HUES6 (cell line): ENCODE results near the gene PLA2G4F.

ENCODE experiments used
- H3K27ac ChIP-seq: 2 replicates; pipeline ENCODE4 v1.7.0; 2013; ENCODE audit warnings: low read depth, mild to moderate bottlenecking, low read length, inconsistent platforms
- H3K27me3 ChIP-seq: 2 replicates; pipeline ENCODE4 v1.6.1; 2013; ENCODE audit warnings: low read length; ENCODE audit not compliant: control insufficient read depth, insufficient read depth
- H3K36me3 ChIP-seq: 2 replicates; pipeline ENCODE4 v1.6.1; 2013; ENCODE audit warnings: low read length; ENCODE audit not compliant: control insufficient read depth, insufficient read depth
- H3K4me1 ChIP-seq: 2 replicates; pipeline ENCODE4 v1.6.1; 2013; ENCODE audit warnings: low read length; ENCODE audit not compliant: control insufficient read depth, insufficient read depth
- H3K4me3 ChIP-seq: 2 replicates; pipeline ENCODE4 v1.5.1; 2013; ENCODE audit warnings: low read depth, low read length
- H3K9ac ChIP-seq: one replicate; pipeline ENCODE4 v1.6.1; 2013; ENCODE audit warnings: mild to moderate bottlenecking, low read length
- H3K9me3 ChIP-seq: 2 replicates; pipeline ENCODE4 v1.6.1; 2013; ENCODE audit warnings: low read depth, low read length; ENCODE audit not compliant: control insufficient read depth, insufficient read depth

The PLA2G4F gene

DNA sequence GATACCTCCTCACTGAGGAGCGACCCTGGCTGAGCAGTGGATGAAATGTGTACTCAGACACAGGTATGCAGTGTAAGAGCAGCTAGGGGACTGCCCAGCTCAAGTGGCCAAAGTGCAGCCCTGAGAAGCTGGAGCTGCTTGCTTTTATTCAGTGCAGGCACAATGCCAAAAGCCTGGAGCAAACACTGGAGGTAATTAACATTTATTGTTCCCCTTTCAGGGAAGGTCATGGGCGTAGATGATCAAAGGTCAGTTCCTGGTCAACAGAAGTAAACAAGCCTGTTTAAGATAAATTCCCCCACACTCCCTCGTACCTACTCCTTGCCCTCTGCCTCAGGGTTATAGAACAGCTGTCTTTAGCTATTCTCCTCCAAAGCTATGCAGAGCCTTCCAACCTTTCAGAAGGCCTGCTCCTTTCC lies 17.5 kb downstream of the PLA2G4F start:
- Histone ChIP-seq H3K27me3 (no peaks in the 10 kb centered on the region), H3K36me3 (no peaks in the 10 kb centered on the region), H3K4me3 (no peak overlapping the region), H3K27ac (no peak overlapping the region), H3K9ac (no peak overlapping the region), H3K4me1 (no peaks in the 10 kb centered on the region), H3K9me3 (peaks cover 14% of the 10 kb centered on the region)

DNA sequence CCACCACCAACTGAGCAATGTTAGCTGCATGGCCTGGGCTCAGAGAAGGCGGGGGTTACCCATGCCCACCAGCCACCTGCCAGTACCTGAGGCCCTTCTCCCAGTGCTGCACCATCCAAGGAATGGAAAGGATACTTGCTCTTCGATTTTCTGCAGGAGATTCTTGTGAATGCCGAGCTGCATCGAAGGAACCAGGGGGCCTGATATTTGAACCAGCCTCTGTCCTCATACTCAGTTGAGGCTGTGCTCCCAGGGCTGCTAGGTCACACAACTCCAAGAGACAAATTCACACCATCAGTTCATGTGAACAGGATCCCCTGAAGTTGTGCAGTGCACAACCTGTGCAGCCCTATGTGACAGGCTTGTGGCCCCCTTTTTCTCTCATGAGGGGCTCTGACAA lies 18.0 kb downstream of the PLA2G4F start:
- no peaks in the 10 kb centered on the region for H3K27me3 ChIP-seq
- no peak overlapping the region for H3K27ac ChIP-seq
- H3K4me3 ChIP-seq, result no peak overlapping the region
- no peak overlapping the region for H3K9ac ChIP-seq
- peaks cover 14% of the 10 kb centered on the region for H3K9me3 ChIP-seq
- H3K36me3 ChIP-seq, result no peaks in the 10 kb centered on the region
- no peaks in the 10 kb centered on the region for H3K4me1 ChIP-seq

DNA sequence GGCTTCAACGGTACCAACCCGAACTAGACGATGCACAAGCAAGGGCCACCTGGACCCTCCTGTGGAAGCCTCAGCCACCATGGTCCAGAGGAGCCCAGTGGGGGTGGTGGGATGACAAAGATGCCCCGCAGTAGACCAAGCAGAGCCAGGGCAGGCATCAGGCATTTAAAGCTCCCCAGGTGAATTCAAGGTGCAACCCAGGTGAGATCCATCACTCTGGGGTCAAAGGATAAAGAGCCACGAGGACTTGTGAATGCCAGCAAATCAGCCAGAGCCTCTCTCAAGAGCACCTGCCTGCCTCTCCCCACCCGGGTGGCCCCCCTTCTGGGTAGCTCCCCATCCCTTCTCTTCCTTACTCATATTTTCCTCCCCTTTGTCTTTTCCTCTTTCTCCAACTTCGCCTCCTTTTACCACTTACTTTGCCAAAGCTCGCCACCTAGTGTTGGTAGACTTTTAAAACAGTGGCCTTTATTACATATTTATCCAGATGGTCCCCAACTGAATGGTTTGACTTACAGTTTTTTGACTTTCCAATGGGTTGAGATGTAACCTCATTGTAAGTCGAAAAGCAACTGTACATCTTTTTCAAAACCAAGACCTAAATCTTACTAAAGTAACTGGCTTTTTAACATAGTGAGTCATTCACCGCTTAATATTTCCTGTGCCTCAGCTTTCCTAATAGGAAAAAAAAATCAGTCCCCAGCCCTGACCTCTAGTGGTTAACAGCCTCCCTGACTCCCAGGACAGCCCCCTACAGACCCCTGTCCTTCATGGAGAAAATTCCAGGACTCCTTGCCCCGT lies 18.8 kb downstream of the PLA2G4F start:
- H3K9me3 ChIP-seq, result peaks cover 14% of the 10 kb centered on the region
- H3K36me3 ChIP-seq, result no peaks in the 10 kb centered on the region
- no peaks in the 10 kb centered on the region for H3K4me1 ChIP-seq
- no peak overlapping the region for H3K4me3 ChIP-seq
- H3K27ac ChIP-seq, result no peak overlapping the region
- no peaks in the 10 kb centered on the region for H3K27me3 ChIP-seq
- no peak overlapping the region for H3K9ac ChIP-seq

GRCh38 chr15:42136513-42136912 lies 19.9 kb downstream of the PLA2G4F start:
- H3K9me3 ChIP-seq, result peaks cover 14% of the 10 kb centered on the region
- H3K36me3 ChIP-seq, result no peaks in the 10 kb centered on the region
- H3K9ac ChIP-seq, result no peak overlapping the region
- H3K4me1 ChIP-seq, result peaks cover 9% of the 10 kb centered on the region
- no peak overlapping the region for H3K27ac ChIP-seq
- H3K4me3 ChIP-seq, result no peak overlapping the region
- no peaks in the 10 kb centered on the region for H3K27me3 ChIP-seq

- H3K4me3 ChIP-seq, result no peak overlapping the region
- H3K36me3 ChIP-seq, result no peaks in the 10 kb centered on the region
- no peak overlapping the region for H3K27ac ChIP-seq
- peaks cover 11% of the 10 kb centered on the region for H3K4me1 ChIP-seq
- H3K9me3 ChIP-seq, result peaks cover 14% of the 10 kb centered on the region
- H3K27me3 ChIP-seq, result no peaks in the 10 kb centered on the region
- H3K9ac ChIP-seq, result no peak overlapping the region
Measured at GRCh38 chr15:42135351-42135750, 21.1 kb downstream of the PLA2G4F start.

GRCh38 chr15:42134617-42135245 lies 21.7 kb downstream of the PLA2G4F start:
- no peaks in the 10 kb centered on the region for H3K27me3 ChIP-seq
- H3K9ac ChIP-seq, result no peak overlapping the region
- H3K36me3 ChIP-seq, result no peaks in the 10 kb centered on the region
- H3K4me3 ChIP-seq, result no peak overlapping the region
- H3K9me3 ChIP-seq, result peaks cover 12% of the 10 kb centered on the region
- peaks cover 13% of the 10 kb centered on the region for H3K4me1 ChIP-seq
- H3K27ac ChIP-seq, result no peak overlapping the region

DNA sequence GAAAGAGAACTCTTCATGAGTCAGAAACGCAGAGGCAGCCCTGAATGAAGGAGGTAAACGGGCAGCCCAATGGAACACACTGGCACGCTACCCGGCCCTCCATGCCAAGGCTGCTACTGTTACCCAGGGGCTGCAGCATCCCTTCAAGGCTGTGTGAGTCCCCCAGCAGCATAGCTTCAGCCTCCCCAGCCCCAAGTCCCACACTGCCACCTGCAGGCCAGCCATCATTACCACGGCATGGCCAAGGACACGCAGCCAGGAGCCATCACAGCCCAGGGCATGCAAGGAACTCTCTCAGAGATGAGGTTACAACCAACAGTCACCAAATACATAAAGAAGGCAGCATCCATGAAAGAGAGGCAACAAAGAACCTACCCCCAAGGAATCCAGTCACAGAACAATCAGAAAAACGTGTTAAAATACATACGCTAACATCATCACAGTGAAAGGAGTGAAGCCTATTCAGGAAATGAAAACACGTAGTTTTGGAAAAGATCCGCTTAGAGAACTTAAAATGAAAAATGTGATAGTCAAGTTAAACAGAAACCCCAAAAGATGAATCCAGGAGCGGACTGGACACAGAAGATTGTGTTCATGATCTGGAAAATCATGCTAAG lies 22.4 kb downstream of the PLA2G4F start:
- Histone ChIP-seq H3K4me1 (peaks cover 13% of the 10 kb centered on the region), H3K27ac (no peak overlapping the region), H3K36me3 (no peaks in the 10 kb centered on the region), H3K4me3 (no peak overlapping the region), H3K9ac (no peak overlapping the region), H3K27me3 (no peaks in the 10 kb centered on the region), H3K9me3 (peaks cover 4% of the 10 kb centered on the region; the same call in 1 of the 2 replicates)

- Histone ChIP-seq H3K27ac (no peak overlapping the region), H3K9ac (no peak overlapping the region), H3K4me1 (peaks cover 13% of the 10 kb centered on the region), H3K9me3 (no peaks in the 10 kb centered on the region), H3K27me3 (no peaks in the 10 kb centered on the region), H3K4me3 (no peak overlapping the region), H3K36me3 (no peaks in the 10 kb centered on the region)
Measured at GRCh38 chr15:42133356-42133755, 23.1 kb downstream of the PLA2G4F start.

GRCh38 chr15:42131826-42132806 lies 24.3 kb downstream of the PLA2G4F start:
- H3K27me3 ChIP-seq, result no peaks in the 10 kb centered on the region
- H3K36me3 ChIP-seq, result no peaks in the 10 kb centered on the region
- H3K9me3 ChIP-seq, result no peaks in the 10 kb centered on the region
- no peak overlapping the region for H3K4me3 ChIP-seq
- peaks cover 13% of the 10 kb centered on the region for H3K4me1 ChIP-seq
- no peak overlapping the region for H3K27ac ChIP-seq
- no peak overlapping the region for H3K9ac ChIP-seq

GRCh38 chr15:42131006-42131405 lies 25.4 kb downstream of the PLA2G4F start:
- Histone ChIP-seq H3K9ac (no peak overlapping the region), H3K27me3 (no peaks in the 10 kb centered on the region), H3K4me1 (peaks cover 13% of the 10 kb centered on the region), H3K4me3 (no peak overlapping the region), H3K27ac (no peak overlapping the region), H3K9me3 (no peaks in the 10 kb centered on the region), H3K36me3 (no peaks in the 10 kb centered on the region)
